Peyer's patch (tissue), 4 donors: ENCODE results near the gene ELF2.

Experiments used
- CTCF ChIP-seq, 6 experiments: fragments of 450-650 bp in 4 of 6; fragments of 200-600 bp in 2 of 6; sonication (generic) in 1 of 6; IDR thresholded peaks; one replicate each; pipeline ENCODE4 v1.5.1; 2017 to 2019; ENCODE audit warnings: antibody characterized with exemption in 6 of 6, mild to moderate bottlenecking in 3 of 6, moderate library complexity in 1 of 6
- POLR2A ChIP-seq, 2 donors: fragments of 450-650 bp; IDR thresholded peaks; one replicate each; pipeline ENCODE4 v1.5.1; 2017; ENCODE audit warnings: antibody characterized with exemption in 2 of 2, mild to moderate bottlenecking in 2 of 2, moderate library complexity in 2 of 2

GRCh38 chr4:139207873-139208403, 30.9 kb upstream of the ELF2 start:
- TF ChIP-seq POLR2A (IDR thresholded peaks at IDR 0.05) (no peak), CTCF (IDR thresholded peaks at IDR 0.05) (no peak)
